ENCODE results near the gene TTC9B.

- TF ChIP-seq CTCF (IDR thresholded peaks at IDR 0.05): peak; percentile 13
- no peak for TF ChIP-seq EZH2 (IDR thresholded peaks at IDR 0.05)
- TF ChIP-seq EZH2phosphoT487 (IDR thresholded peaks at IDR 0.05): no peak
Measured at GRCh38 chr19:40210889-40211288, 7.3 kb downstream of the TTC9B start.

All from neural progenitor cell (in vitro differentiated cells).